HepG2 (cell line): ENCODE results near the gene DYSF. TPM values are rescaled to one million over a fixed set of nuclear protein-coding genes. Genes with fewer than 3 reads are reported as not detected.

Experiments
- ATAC-seq: fragments of 200-7000 bp; cut with Tn5 transposase; 3 replicates; pipeline ENCODE4 v1.9.1; 2020; ENCODE audit warnings: mild to moderate bottlenecking, moderate library complexity
- BruUV-seq: library from RNA; stranded (reverse); fragments of 400-500 nt; replicated peaks from 2 replicates; lab custom pipeline; 2021; lab: Mats Ljungman, UMichigan
- CTCF ChIA-PET: fragments of 300-600 bp; formaldehyde crosslinking; extraction: SDS; loops from one replicate; lab custom pipeline; 2021; ENCODE audit warnings: low total read pairs, inconsistent platforms, low intra/inter-chr PET ratio; lab: Yijun Ruan, JAX
- POLR2A ChIA-PET: fragments of 350-600 bp; sonication (Branson Sonifier 250); formaldehyde crosslinking; loops from one replicate; lab custom pipeline; 2020; ENCODE audit warnings: antibody characterized with exemption, inconsistent platforms; lab: Yijun Ruan, JAX
- DNase-seq: peaks from one replicate; pipeline ENCODE4 v3.0.0-alpha.2; 2015; ENCODE audit warnings: low spot score
- FAIRE-seq: peaks from 3 replicates; lab custom pipeline; 2011; peaks lifted over from hg19 to GRCh38; lab: Jason Lieb, UNC
- H2AFZ ChIP-seq: one replicate; pipeline ENCODE4 v1.6.1; 2011; ENCODE audit warnings: low read length, inconsistent platforms
- H3K27ac ChIP-seq: fragments of 300-600 bp; 3 replicates; pipeline ENCODE4 v1.8.0; 2011; ENCODE audit warnings: mixed run types, mild to moderate bottlenecking, mixed read lengths, low read length, inconsistent platforms; ENCODE audit not compliant: insufficient read depth; ENCODE audit errors: extremely low read length
- H3K27me3 ChIP-seq, 2 experiments: fragments of 200-600 bp in 1 of 2; 2 replicates in 1 of 2; 3 replicates in 1 of 2; pipeline versions ENCODE4 v1.6.0 to v1.8.0; 2011; ENCODE audit warnings: low read length in 2 of 2, mild to moderate bottlenecking in 2 of 2, moderate library complexity in 2 of 2, inconsistent platforms in 1 of 2; ENCODE audit not compliant: insufficient read depth in 2 of 2, control insufficient read depth in 1 of 2
- H3K36me3 ChIP-seq, 2 experiments: fragments of 200-600 bp in 1 of 2; replicated peaks in 1 of 2; 2 replicates in 1 of 2; 3 replicates in 1 of 2; pipeline versions ENCODE4 v1.5.1 to v1.8.0; 2011; ENCODE audit warnings: low read length in 2 of 2, inconsistent platforms in 1 of 2; ENCODE audit not compliant: insufficient read depth in 2 of 2, control insufficient read depth in 1 of 2
- H3K4me1 ChIP-seq: 2 replicates; pipeline ENCODE4 v1.5.1; 2012; ENCODE audit warnings: low read length, inconsistent platforms; ENCODE audit not compliant: insufficient read depth
- H3K4me2 ChIP-seq: 2 replicates; pipeline ENCODE4 v1.6.0; 2011; ENCODE audit warnings: low read depth, low read length, inconsistent platforms
- H3K4me3 ChIP-seq, 3 experiments: fragments of 200-600 bp in 1 of 3; sonication (generic), shearing (Covaris generic) in 1 of 3; replicated peaks in 1 of 3; 2 replicates each; pipeline ENCODE4 v1.5.1; 2011 to 2016; ENCODE audit warnings: low read length in 3 of 3, inconsistent platforms in 2 of 3, low read depth in 2 of 3, mild to moderate bottlenecking in 2 of 3, control low read depth in 1 of 3, mixed read lengths in 1 of 3; ENCODE audit not compliant: insufficient read depth in 1 of 3
- H3K79me2 ChIP-seq: one replicate; pipeline ENCODE4 v1.6.1; 2011; ENCODE audit warnings: low read length, inconsistent platforms; ENCODE audit not compliant: insufficient read depth
- H3K9ac ChIP-seq: 2 replicates; pipeline ENCODE4 v1.6.0; 2011; ENCODE audit warnings: mild to moderate bottlenecking, low read depth, low read length, inconsistent platforms; ENCODE audit not compliant: insufficient read depth
- H3K9me3 ChIP-seq: 2 replicates; pipeline ENCODE4 v1.5.1; 2012; ENCODE audit warnings: mild to moderate bottlenecking, low read length
- H4K20me1 ChIP-seq: 2 replicates; pipeline ENCODE4 v1.6.0; 2011; ENCODE audit warnings: inconsistent platforms, mild to moderate bottlenecking, low read length, moderate library complexity; ENCODE audit not compliant: insufficient read depth
- ARID2 ChIP-seq: sonication (generic); formaldehyde crosslinking; IDR thresholded peaks from 2 replicates; pipeline ENCODE4 v1.8.1; 2022; ENCODE audit warnings: mild to moderate bottlenecking, missing genetic modification reagents, borderline replicate concordance
- ATF4 ChIP-seq, 2 experiments: fragments of 450-650 bp in 1 of 2; sonication (generic) in 1 of 2; formaldehyde crosslinking; IDR thresholded peaks; 2 replicates each; pipeline versions ENCODE4 v1.5.0 to v1.8.0; 2020 to 2022; ENCODE audit warnings: mild to moderate bottlenecking in 1 of 2, missing genetic modification reagents in 1 of 2
- CTCF ChIP-seq: sonication (generic); formaldehyde crosslinking; IDR thresholded peaks from 2 replicates; pipeline ENCODE4 v1.5.0; 2020; ENCODE audit warnings: mild to moderate bottlenecking, missing genetic modification reagents, moderate library complexity
- DRAP1 ChIP-seq: IDR thresholded peaks from 2 replicates; pipeline ENCODE4 v1.6.1; 2016; ENCODE audit warnings: missing genetic modification reagents, missing compliant biosample characterization
- HOXA5 ChIP-seq: sonication (generic); formaldehyde crosslinking; IDR thresholded peaks from 2 replicates; pipeline ENCODE4 v1.4.0; 2020; ENCODE audit warnings: missing genetic modification reagents
- NFIB ChIP-seq: sonication (generic); formaldehyde crosslinking; IDR thresholded peaks from 2 replicates; pipeline ENCODE4 v1.9.0; 2021; ENCODE audit warnings: missing genetic modification reagents, mild to moderate bottlenecking, borderline replicate concordance
- NFYC ChIP-seq: IDR thresholded peaks from 2 replicates; pipeline ENCODE4 v1.6.1; 2016; ENCODE audit warnings: missing genetic modification reagents, missing compliant biosample characterization
- POLR2G ChIP-seq: fragments of 200-400 bp; formaldehyde crosslinking; IDR thresholded peaks from 2 replicates; pipeline ENCODE4 v1.6.1; 2018; ENCODE audit warnings: mild to moderate bottlenecking, low read depth, low read length, moderate library complexity
- ZFAT ChIP-seq: sonication (generic); formaldehyde crosslinking; conservative IDR thresholded peaks from 2 replicates; pipeline ENCODE4 v1.8.1; 2023; ENCODE audit warnings: missing genetic modification reagents, inconsistent platforms
- ZFP82 ChIP-seq: sonication (generic); formaldehyde crosslinking; IDR thresholded peaks from 2 replicates; pipeline ENCODE4 v1.5.1; 2020; ENCODE audit warnings: mild to moderate bottlenecking, missing genetic modification reagents, borderline replicate concordance
- ZNF580 ChIP-seq: IDR thresholded peaks from 2 replicates; pipeline ENCODE4 v1.6.1; 2016; ENCODE audit warnings: low read depth, borderline replicate concordance
- WGBS: methylation state at CpG from one replicate; pipeline ENCODE4 v1.1.6; 2017; ENCODE audit warnings: low lambda C conversion rate; 5-methylcytosine and 5-hydroxymethylcytosine counted together
- in situ Hi-C: cut with HindIII; loops from 2 replicates; pipeline ENCODE4 v1.10.0; 2017; ENCODE audit warnings: low pct_unique_long_range_greater_than_20kb; ENCODE audit not compliant: extremely low pct_ligation_motif_present
- intact Hi-C: fragments of 100-400 bp; cut with micrococcal nuclease; formaldehyde crosslinking; loops from one replicate; pipeline ENCODE4 v1.10.0; 2022; ENCODE audit not compliant: unreplicated experiment
- polyA plus RNA-seq, 8 experiments: library from polyadenylated mRNA; depleted of rRNA in 3 of 8; stranded (reverse) in 7 of 8; unstranded in 1 of 8; fragments of >200 nt; fragmentation: Illumina TruSeq in 4 of 8; extraction: Trizol in 4 of 8; gene quantifications; 2 replicates each; pipeline versions ENCODE4 v1.2.1 to v1.2.3, GENCODE V29; 2011 to 2016; ENCODE audit warnings: low read depth in 4 of 8, missing spikeins in 1 of 8, mixed read lengths in 1 of 8; ENCODE audit not compliant: insufficient read depth in 1 of 8
- total RNA-seq, 5 experiments: library from RNA; depleted of rRNA; stranded (reverse); fragments of >200 nt; fragmentation: Illumina TruSeq; extraction: Trizol; gene quantifications; 2 replicates each; pipeline ENCODE4 v1.2.3, GENCODE V29; 2016; ENCODE audit warnings: low read depth in 1 of 5
- TF ChIP-seq, protein P1 (sequence below): sonication (generic); formaldehyde crosslinking; IDR thresholded peaks from 2 replicates; pipeline ENCODE4 v1.4.0; 2020; ENCODE audit warnings: missing genetic modification reagents
- TF ChIP-seq, protein P2 (sequence below): sonication (generic); formaldehyde crosslinking; IDR thresholded peaks from 2 replicates; pipeline ENCODE4 v1.4.0; 2020; ENCODE audit warnings: missing genetic modification reagents

The DYSF gene
- total and polyA plus RNA-seq, 2 of the 13 experiments (the other 11 are each of a cell fraction or from before 2014, with no cell fraction given): 0.15 to 2.4 TPM

GRCh38 chr2:71702071-71702970 is 249.0 kb downstream of the DYSF start:
- Histone ChIP-seq H3K4me1 (peaks cover 24% of the 10 kb centered on the region), H3K4me2 (no peak overlapping the region), H3K9me3 (no peaks in the 10 kb centered on the region), H3K9ac (no peak overlapping the region), H4K20me1 (no peaks in the 10 kb centered on the region), H3K27ac (no peak overlapping the region), H3K27me3 (peaks cover 5 to 22% of the 10 kb centered on the region in 2 experiments; a peak in 3 of 5 replicates), H2AFZ (no peak overlapping the region), H3K79me2 (no peaks in the 10 kb centered on the region), H3K4me3 (no peak overlapping the region), H3K36me3 (no peaks in the 10 kb centered on the region)
- POLR2A ChIA-PET: no interaction called here
- ATAC-seq: no peak
- no peak for DNase-seq
- 47% methylated on average over 10 of the region's 15 CpGs for whole genome bisulfite sequencing
- CTCF ChIA-PET: no interaction called here
- in situ Hi-C loops (no loop called here), intact Hi-C loops (no loop called here)
- FAIRE-seq: no peak
- no TSS peak for BruUV-seq
- TF ChIP-seq NFYC (CRISPR knock-in tag) (no peak), ARID2 (CRISPR knock-in tag) (no peak), HOXA5 (CRISPR knock-in tag) (no peak), POLR2G (no peak), DRAP1 (CRISPR knock-in tag) (no peak), ATF4 (CRISPR knock-in tag; IDR thresholded peaks at IDR 0.05) (no peak), NFIB (CRISPR knock-in tag) (no peak), ZNF580 (CRISPR knock-in tag) (no peak), CTCF (CRISPR knock-in tag) (no peak), ZFP82 (CRISPR knock-in tag) (no peak), ZFAT (no peak)
- TF ChIP-seq, protein P1, sequence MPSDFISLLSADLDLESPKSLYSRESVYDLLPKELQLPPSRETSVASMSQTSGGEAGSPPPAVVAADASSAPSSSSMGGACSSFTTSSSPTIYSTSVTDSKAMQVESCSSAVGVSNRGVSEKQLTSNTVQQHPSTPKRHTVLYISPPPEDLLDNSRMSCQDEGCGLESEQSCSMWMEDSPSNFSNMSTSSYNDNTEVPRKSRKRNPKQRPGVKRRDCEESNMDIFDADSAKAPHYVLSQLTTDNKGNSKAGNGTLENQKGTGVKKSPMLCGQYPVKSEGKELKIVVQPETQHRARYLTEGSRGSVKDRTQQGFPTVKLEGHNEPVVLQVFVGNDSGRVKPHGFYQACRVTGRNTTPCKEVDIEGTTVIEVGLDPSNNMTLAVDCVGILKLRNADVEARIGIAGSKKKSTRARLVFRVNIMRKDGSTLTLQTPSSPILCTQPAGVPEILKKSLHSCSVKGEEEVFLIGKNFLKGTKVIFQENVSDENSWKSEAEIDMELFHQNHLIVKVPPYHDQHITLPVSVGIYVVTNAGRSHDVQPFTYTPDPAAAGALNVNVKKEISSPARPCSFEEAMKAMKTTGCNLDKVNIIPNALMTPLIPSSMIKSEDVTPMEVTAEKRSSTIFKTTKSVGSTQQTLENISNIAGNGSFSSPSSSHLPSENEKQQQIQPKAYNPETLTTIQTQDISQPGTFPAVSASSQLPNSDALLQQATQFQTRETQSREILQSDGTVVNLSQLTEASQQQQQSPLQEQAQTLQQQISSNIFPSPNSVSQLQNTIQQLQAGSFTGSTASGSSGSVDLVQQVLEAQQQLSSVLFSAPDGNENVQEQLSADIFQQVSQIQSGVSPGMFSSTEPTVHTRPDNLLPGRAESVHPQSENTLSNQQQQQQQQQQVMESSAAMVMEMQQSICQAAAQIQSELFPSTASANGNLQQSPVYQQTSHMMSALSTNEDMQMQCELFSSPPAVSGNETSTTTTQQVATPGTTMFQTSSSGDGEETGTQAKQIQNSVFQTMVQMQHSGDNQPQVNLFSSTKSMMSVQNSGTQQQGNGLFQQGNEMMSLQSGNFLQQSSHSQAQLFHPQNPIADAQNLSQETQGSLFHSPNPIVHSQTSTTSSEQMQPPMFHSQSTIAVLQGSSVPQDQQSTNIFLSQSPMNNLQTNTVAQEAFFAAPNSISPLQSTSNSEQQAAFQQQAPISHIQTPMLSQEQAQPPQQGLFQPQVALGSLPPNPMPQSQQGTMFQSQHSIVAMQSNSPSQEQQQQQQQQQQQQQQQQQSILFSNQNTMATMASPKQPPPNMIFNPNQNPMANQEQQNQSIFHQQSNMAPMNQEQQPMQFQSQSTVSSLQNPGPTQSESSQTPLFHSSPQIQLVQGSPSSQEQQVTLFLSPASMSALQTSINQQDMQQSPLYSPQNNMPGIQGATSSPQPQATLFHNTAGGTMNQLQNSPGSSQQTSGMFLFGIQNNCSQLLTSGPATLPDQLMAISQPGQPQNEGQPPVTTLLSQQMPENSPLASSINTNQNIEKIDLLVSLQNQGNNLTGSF (CRISPR knock-in tag): no peak
- TF ChIP-seq, protein P2, sequence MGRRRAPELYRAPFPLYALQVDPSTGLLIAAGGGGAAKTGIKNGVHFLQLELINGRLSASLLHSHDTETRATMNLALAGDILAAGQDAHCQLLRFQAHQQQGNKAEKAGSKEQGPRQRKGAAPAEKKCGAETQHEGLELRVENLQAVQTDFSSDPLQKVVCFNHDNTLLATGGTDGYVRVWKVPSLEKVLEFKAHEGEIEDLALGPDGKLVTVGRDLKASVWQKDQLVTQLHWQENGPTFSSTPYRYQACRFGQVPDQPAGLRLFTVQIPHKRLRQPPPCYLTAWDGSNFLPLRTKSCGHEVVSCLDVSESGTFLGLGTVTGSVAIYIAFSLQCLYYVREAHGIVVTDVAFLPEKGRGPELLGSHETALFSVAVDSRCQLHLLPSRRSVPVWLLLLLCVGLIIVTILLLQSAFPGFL (CRISPR knock-in tag): no peak
